Spinal cord (tissue), 10 donors: Measurements from ENCODE around the gene ARMC3. TPM values are rescaled to one million over a fixed set of nuclear protein-coding genes. Genes with fewer than 3 reads are reported as not detected.

Source experiments
- DNase-seq, 6 donors: peaks; one replicate each; pipeline versions ENCODE4 v3.0.0 to v3.0.0-alpha.2; 2013 to 2015; ENCODE audit warnings: low spot score in 6 of 6, low read depth in 4 of 6
- H3K27ac ChIP-seq: one replicate; pipeline ENCODE4 v1.5.1; 2013; ENCODE audit warnings: low read depth, low read length, control low read depth
- H3K27me3 ChIP-seq: one replicate; pipeline ENCODE4 v1.6.1; 2013; ENCODE audit warnings: low read length; ENCODE audit not compliant: control insufficient read depth, insufficient read depth
- H3K36me3 ChIP-seq: one replicate; pipeline ENCODE4 v1.6.1; 2013; ENCODE audit warnings: low read length; ENCODE audit not compliant: control insufficient read depth, insufficient read depth
- H3K4me1 ChIP-seq: one replicate; pipeline ENCODE4 v1.6.1; 2013; ENCODE audit warnings: low read length; ENCODE audit not compliant: control insufficient read depth, insufficient read depth
- H3K4me3 ChIP-seq: one replicate; pipeline ENCODE4 v1.5.1; 2013; ENCODE audit warnings: low read depth, low read length, control low read depth
- H3K9me3 ChIP-seq: one replicate; pipeline ENCODE4 v1.6.1; 2013; ENCODE audit warnings: low read length; ENCODE audit not compliant: control insufficient read depth, insufficient read depth
- WGBS: methylation state at CpG from one replicate; pipeline ENCODE4 v1.1.5; 2013; ENCODE audit warnings: missing lambda C conversion rate; ENCODE audit not compliant: insufficient coverage; 5-methylcytosine and 5-hydroxymethylcytosine counted together
- polyA plus RNA-seq, 2 donors: library from polyadenylated mRNA; unstranded; fragments of 120-200 nt; gene quantifications; one replicate each; pipeline ENCODE4 v1.2.1, GENCODE V29; 2013; ENCODE audit not compliant: insufficient read length in 2 of 2
- total RNA-seq, 2 donors: library from RNA; depleted of rRNA in 1 of 2; stranded (reverse); fragments of 120-200 nt in 1 of 2; fragments of >200 nt in 1 of 2; gene quantifications; one replicate each; pipeline versions ENCODE4 v1.2.3 to v1.2.4, GENCODE V29; 2013 to 2014
- donor health status: healthy.

Gene ARMC3
- total and polyA plus RNA-seq, 4 donors: 7.0 to 29.3 (median 10.8) TPM

DNA sequence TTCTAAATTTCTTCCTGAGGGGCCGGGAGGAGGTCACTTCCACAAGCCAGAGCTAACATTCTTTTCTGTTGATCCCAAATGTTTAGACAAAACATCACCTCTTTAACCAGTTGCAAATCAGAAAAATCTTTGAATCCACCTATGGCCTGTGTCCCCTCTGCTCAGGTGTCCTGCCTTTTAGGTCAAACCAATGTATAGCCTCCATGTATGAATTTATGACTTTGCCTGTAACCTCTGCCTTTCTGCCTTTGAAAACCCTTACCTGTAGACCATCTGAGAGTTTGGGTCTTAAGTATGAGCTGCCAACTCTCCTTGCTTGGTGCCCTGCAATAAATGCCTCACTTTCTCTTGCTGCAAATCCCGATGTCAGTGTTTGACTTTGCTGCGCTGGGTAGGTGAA is 123.4 kb downstream of the ARMC3 start:
- DNase-seq: no peak
- H3K9me3 ChIP-seq: no peaks in the 10 kb centered on the region
- no peaks in the 10 kb centered on the region for H3K27me3 ChIP-seq
- no peaks in the 10 kb centered on the region for H3K36me3 ChIP-seq
- no peak overlapping the region for H3K4me3 ChIP-seq
- 100% methylated on average over 3 of the region's 3 CpGs for WGBS
- H3K4me1 ChIP-seq: peaks cover 3% of the 10 kb centered on the region
- H3K27ac ChIP-seq: no peak overlapping the region

DNA sequence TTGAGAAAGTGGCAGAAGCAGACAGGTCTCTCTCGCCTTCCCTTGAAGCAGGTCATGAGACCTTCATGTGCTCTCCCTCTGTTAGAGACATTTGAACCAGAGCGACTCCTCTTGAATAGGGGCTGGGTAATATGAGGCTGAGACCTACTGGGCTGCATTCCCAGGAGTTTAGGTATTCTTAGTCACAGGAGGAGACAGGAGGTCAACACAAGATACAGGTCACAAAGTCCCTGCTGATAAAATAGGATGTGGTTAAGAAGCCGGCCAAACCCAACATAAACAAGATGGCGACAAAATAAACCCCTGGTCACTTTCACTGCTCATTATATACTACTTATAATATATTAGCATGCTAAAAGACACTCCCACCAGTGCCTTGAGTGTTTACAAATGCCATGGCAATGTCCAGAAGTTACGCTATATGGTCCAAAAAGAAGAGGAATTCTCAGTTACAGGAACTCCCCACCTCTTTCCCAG is 124.0 kb downstream of the ARMC3 start:
- WGBS: 100% methylated on average over 1 of the region's 5 CpGs
- no peak for DNase-seq
- no peaks in the 10 kb centered on the region for H3K36me3 ChIP-seq
- no peak overlapping the region for H3K27ac ChIP-seq
- no peaks in the 10 kb centered on the region for H3K27me3 ChIP-seq
- no peaks in the 10 kb centered on the region for H3K9me3 ChIP-seq
- H3K4me3 ChIP-seq: no peak overlapping the region
- H3K4me1 ChIP-seq: peaks cover 3% of the 10 kb centered on the region

DNA sequence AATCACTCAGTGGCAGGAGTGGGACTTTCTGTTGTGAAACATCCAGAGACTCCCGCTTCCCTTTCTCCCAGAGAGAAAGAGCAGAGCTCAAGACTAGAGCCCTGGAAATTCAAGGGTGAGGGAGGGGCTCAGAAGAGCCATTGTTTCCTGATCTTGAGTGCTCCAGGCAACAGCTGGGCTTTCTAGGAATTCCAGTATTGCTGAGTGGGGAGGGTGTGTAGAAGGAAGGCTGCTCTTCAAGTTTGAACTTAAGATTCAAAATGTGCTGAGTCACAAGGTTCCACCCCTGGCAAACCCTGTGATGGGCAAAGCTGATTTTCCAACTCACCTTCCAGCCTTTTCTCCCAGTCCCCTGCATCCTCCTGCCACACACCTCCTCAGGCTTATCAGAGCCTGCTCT is 125.2 kb downstream of the ARMC3 start:
- no peak for DNase-seq
- H3K4me3 ChIP-seq: no peak overlapping the region
- no peaks in the 10 kb centered on the region for H3K9me3 ChIP-seq
- no CpG with 5 or more reads among the region's 1 CpG for WGBS
- no peak overlapping the region for H3K27ac ChIP-seq
- H3K36me3 ChIP-seq: no peaks in the 10 kb centered on the region
- H3K27me3 ChIP-seq: no peaks in the 10 kb centered on the region
- H3K4me1 ChIP-seq: peaks cover 3% of the 10 kb centered on the region

DNA sequence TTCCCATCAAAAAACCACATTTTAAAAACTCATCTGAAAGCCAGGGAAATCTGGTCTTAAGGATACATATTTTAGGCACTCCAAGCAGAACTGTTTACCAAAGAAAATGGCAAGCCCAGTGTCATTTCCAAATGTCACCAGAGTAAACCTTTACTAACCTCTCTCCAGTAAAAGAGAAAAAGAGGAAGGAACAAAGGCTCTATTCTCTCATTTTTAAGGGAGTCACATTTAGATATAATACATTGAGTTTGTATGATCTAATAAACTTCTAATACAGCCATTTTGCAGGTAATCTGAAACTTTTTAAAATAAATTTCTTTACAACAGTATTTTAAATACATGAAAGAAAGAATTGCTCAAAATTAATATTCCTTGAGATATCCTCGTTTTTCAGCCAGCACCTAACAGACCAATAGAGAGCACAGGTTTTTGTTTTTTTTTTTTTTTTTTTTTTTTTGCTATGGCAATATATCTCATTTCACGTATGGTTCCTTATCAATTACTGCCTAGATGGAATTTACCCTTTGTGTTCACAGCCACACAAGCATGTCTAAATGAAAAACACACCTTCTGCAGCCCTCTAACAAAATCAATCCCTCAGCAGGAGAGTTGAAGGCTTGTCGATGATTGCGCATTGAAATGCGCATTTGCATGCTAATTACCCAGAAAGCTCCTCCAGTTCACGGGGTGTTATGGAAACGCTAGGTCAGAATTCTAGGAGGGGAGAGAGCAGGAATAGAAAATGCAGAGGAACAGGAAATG is 127.8 kb downstream of the ARMC3 start:
- WGBS: 10% methylated on average over 2 of the region's 7 CpGs
- Histone ChIP-seq H3K4me3 (no peak overlapping the region), H3K36me3 (no peaks in the 10 kb centered on the region), H3K4me1 (peaks cover 3% of the 10 kb centered on the region), H3K9me3 (no peaks in the 10 kb centered on the region), H3K27ac (no peak overlapping the region), H3K27me3 (no peaks in the 10 kb centered on the region)
- peak in 2 of 6 donors; percentile 26 to 81 for DNase-seq

DNA sequence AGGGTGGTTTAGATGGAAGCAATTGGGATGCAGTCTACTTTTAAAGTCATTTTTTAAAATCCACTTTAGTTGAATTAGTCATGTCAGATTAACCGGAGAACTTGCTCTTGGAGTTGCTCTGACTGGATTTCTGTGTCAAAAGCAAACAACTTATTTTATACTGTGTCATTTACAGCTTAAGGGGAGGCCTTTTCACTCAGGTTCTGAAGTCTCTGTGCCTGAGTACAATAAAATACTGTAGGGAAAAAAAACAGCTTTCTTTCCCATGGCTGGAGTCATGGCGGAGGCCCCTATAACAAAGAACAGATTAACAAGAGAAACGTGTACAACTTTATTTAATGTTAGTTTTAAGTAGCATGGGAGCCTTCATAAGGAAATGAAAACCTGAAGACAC is 128.3 kb downstream of the ARMC3 start:
- Histone ChIP-seq H3K36me3 (no peaks in the 10 kb centered on the region), H3K9me3 (no peaks in the 10 kb centered on the region), H3K27me3 (no peaks in the 10 kb centered on the region), H3K4me3 (no peak overlapping the region), H3K27ac (no peak overlapping the region), H3K4me1 (peaks cover 3% of the 10 kb centered on the region)
- WGBS: no CpG with 5 or more reads among the region's 3 CpGs
- no peak for DNase-seq

DNA sequence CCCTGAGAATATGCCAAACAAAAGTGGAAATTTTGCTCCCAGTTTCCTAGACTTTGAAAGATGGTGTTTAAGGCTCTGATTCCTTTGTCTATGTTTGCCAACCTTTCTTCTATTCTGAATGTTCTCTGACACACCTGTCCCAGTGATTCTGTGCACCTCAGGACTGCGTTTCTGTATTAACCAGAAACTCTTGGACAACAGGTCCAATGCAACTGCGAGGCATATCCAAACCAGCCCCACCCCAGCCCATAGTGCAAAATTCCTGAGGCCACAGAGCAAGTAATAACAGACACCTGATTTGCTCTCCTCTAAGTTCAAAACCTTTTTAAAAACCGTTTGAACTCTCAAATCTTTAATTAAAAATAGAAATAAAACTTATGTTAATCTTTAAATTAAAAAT is 130.5 kb downstream of the ARMC3 start:
- no peak overlapping the region for H3K27ac ChIP-seq
- 50% methylated on average over 2 of the region's 3 CpGs for WGBS

DNA sequence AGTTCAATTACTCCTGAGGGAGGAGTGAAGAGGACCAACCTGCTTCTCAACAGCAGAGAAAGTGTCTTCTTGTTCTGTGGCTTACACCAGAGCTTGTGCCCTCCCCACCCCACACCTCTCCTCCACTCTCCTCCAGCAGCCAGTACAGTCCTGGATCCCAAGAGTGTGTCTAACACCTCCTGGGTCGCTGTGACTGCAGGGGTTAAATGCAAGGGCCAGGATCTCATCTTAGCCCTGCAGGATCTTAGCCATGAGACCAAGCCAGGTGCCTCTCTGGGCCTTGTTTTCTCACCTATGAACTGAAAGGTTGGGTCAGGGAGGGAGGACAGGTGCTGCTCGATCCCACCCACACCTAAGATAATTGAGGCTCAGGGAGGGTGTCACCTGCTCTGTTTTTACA is 133.1 kb downstream of the ARMC3 start:
- H3K36me3 ChIP-seq: no peaks in the 10 kb centered on the region
- no peaks in the 10 kb centered on the region for H3K27me3 ChIP-seq
- H3K4me1 ChIP-seq: peaks cover 8% of the 10 kb centered on the region
- H3K9me3 ChIP-seq: no peaks in the 10 kb centered on the region
- no peak overlapping the region for H3K4me3 ChIP-seq
- no peak for DNase-seq
- no CpG with 5 or more reads among the region's 2 CpGs for WGBS
- no peak overlapping the region for H3K27ac ChIP-seq

More for the DNA sequence above, 130.5 kb downstream of the ARMC3 start:
- no peaks in the 10 kb centered on the region for H3K9me3 ChIP-seq
- DNase-seq: no peak
- no peak overlapping the region for H3K4me3 ChIP-seq
- peaks cover 3% of the 10 kb centered on the region for H3K4me1 ChIP-seq
- H3K27me3 ChIP-seq: no peaks in the 10 kb centered on the region
- H3K36me3 ChIP-seq: no peaks in the 10 kb centered on the region

DNA sequence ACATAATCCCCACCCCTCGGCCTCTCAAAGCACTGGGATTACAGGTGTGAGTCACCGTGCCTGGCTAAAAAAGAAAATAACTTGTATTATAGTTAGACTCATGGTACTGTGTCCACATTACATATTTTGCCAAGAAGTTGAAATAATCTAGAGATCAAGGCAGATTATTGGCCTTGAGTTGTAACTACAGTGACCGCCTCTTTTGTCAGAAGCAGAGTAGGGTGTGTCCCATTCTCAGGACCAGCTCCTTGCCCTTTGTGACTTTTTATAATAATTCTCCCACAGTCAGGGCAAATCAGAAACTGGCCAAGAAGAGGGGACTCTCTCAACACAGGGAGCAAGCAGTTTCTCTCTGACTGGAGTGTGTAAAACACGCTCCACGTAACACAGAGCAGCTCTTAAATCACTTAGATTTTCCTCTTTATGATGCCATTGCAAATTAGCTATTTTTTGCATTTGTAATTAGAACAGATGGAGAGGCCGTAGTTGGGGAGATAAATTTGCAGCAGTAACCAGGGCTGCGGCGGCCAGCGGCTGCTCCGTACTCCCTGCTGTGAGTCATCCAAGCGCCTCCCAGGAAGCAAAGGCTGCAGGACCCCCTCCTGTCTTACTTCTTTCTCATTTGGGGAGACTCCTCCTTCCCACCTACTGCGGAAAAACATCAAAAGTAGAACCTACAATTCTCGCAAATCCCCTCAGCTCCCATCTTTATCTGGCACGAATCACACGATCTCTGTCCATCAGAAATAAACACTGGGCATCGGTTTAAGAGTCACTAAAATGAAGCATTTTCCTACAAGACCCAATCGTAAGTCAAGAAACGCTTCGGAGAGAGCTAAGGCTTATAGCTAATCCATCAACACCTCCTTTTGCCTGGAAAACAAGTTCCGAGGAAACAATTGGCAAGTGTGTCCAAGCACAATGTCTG is 135.5 kb downstream of the ARMC3 start:
- Histone ChIP-seq H3K4me1 (peaks cover 8% of the 10 kb centered on the region), H3K27ac (no peak overlapping the region), H3K36me3 (no peaks in the 10 kb centered on the region), H3K9me3 (no peaks in the 10 kb centered on the region), H3K4me3 (no peak overlapping the region), H3K27me3 (no peaks in the 10 kb centered on the region)
- peak in 2 of 6 donors; percentile 41 to 77 for DNase-seq
- 24% methylated on average over 15 of the region's 20 CpGs for WGBS

DNA sequence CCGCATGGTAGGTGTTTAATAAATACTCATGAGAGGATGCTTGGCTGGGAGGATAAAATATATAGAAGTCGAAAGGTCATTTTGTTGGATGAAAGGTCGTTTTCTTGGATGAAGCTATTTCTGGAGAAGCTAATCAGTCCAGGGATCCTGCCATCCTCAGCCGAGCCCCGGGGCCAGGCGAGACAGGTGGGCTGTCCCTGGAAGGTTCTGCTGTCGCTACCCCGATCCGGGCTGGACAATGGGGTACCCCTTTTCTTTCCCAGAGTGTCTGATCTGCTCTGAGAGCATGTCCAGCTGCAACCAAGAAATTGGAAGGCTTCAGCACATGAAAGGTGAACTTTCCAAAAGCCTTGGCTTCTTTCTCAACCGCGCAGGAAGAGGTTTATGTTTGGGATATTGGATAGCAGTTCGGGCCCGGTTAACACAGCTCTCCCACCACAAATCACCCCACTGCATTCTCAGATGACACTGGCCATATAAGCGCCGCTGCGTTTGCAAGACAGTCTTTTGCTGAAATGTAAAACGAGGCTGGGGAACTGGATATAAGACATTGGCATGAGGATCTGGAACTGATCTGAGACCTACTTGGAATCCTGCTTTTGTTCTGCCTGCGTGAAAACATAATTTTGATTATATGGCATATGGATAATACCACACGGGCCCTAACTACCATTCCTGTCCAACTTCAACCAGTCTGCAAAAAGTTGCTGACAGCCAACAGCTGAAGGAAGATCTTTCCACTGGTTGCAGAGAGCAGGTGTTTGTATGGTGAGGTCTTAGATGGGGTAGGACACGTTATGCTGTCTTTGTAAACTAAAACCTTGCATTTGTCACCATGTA is 136.3 kb downstream of the ARMC3 start:
- H3K4me3 ChIP-seq: no peak overlapping the region
- WGBS: 85% methylated on average over 7 of the region's 20 CpGs
- H3K36me3 ChIP-seq: no peaks in the 10 kb centered on the region
- H3K27ac ChIP-seq: no peak overlapping the region
- H3K9me3 ChIP-seq: no peaks in the 10 kb centered on the region
- H3K4me1 ChIP-seq: peaks cover 8% of the 10 kb centered on the region
- H3K27me3 ChIP-seq: no peaks in the 10 kb centered on the region
- DNase-seq: no peak
